GM19324 (cell line): Measurements from ENCODE around the gene MIF.
"Not testable (repeated sequence)": the region's sequence is repeated elsewhere in the genome, so short reads cannot be mapped to it uniquely, and the experiment has no call there.

Source experiments
- ATAC-seq: cut with Tn5 transposase; IDR thresholded peaks from one replicate; pipeline ENCODE4 v1.9.1; 2021; ENCODE audit warnings: mild to moderate bottlenecking, moderate library complexity; ENCODE audit not compliant: unreplicated experiment, low FRiP score

The MIF gene

GRCh38 chr22:23925020-23925606, 30.9 kb downstream of the MIF start:
- no peak for ATAC-seq

DNA sequence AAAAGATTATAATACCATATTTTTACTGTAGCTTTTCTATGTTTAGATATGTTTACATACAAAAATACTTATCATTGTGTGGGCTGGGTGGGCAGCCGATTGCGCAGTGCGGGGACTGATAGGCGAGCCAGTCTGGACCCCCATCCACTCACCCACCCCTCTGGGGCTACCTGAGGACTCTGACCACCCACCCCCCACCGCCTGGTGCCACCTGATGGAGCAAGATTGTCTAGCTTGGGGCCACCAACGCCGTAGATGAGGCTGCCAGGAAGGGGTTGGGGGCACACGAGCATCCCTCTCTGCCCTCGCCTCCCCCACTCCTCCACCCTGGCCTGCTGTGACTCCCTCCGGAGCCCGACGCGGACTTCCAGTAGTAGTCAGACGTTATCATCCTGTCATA, 32.4 kb downstream of the MIF start:
- ATAC-seq: no peak

GRCh38 chr22:23938328-23939016, 44.3 kb downstream of the MIF start:
- ATAC-seq: no peak

GRCh38 chr22:23939017-23939357, 44.8 kb downstream of the MIF start:
- ATAC-seq: no peak

- not testable (repeated sequence) for ATAC-seq
Measured at GRCh38 chr22:23940166-23940565, 46.0 kb downstream of the MIF start.
